Measurements from ENCODE around the gene ARF3.

Gene ARF3

DNA sequence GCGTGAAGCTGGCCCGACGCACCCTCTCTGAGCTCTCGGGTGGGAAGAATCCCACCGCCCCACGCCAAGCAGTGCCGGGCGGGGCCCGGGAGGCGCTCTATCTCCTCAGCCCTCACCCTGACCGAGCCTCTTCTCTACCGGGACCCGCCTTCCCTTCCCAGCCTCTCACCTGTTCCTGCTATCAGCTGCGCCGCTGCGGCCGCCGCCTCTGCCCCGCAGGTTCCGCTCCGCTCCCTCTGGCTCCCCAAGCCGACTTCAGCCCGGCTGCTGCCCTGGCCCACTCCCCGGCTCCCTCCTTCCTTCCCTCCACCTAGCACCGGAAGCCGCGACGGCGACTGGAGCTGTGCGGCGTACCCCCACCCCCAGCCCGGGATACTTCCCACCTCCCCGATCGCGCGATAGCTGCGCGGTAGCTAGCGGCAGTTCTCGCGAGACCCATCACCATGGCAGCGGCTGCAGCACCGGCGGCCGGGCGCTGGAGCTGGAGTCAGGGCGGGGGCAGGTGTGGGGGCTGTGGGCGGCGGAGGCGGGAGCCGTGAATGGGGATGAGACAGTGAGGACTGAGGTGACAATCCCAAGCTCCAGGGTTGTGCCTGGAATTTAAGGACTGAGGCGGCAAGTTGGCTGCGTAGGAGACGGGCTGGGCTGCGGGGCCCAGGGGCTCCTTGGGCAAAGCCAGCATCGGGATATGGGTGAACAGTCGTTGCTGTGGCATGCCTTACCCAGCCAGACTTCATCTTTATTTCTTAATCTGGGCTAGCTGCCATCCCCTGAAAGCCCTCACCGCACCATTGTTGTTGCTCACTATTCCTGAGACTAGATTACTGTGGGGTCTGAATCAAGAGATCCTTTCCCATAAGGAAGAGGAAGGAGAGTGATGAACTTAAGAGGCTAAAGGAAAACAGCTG, at the start of gene ARF3:
Gene ARF3 (minus strand): TSS at position 347 of the 908 bp plus-strand sequence. CDS start 16,392 bp downstream, outside the sequence.
- DNase-seq: peak; percentile 93

- no peak for DNase-seq
Measured at GRCh38 chr12:49000346-49000745, 43.1 kb upstream of the ARF3 start.

- peak; percentile 44 for DNase-seq
Measured at GRCh38 chr12:48999371-49000131, 42.3 kb upstream of the ARF3 start, which contains the start of gene DDN. Gene DDN (minus strand): TSS chr12:48999375. CDS start chr12:48999287, 88 bp downstream.

DNA sequence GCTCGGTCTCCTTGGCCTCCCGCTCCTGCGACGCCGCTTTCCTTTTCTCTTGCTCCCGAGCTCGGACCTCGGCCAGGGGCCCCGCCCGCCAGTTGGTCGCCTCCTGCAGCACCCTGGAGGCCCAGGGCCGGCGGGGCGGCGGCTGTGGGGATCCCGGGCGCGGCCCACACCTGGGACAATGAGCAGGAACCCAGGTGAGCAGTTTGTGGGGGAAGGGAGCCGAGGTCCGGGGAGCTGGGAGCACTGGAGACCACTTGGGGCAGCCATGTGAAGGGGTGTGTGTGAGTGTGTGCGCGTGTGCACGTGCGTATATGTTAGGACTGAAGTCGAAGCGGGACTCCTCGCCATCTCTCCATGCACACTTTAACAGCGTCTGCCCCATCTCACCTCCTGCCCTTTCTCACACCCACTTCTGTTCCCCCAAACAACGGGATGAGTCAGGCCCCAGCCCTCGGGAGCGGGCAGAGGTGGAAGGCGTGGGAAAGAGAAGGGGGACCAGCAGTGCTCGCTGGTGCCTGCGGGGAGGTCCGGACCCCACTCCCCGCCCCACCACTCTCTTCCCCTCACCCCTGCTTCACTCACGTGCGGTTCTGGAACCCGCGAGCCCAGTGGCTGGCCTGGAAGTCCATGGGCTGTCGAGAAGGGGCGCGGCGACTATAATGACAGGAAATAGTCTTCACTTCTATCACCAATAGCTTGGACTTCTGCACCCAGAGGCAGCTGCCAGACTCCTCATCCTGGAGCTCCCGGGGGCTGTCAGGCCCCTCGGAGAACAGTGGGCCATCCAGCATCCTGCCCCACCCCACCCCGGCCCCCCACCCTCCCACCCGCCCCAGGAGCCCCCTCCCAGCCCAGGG, 41.4 kb upstream of the ARF3 start:
- no peak for DNase-seq

GRCh38 chr12:48997719-48998496, 40.6 kb upstream of the ARF3 start:
- DNase-seq: peak; percentile 42

DNA sequence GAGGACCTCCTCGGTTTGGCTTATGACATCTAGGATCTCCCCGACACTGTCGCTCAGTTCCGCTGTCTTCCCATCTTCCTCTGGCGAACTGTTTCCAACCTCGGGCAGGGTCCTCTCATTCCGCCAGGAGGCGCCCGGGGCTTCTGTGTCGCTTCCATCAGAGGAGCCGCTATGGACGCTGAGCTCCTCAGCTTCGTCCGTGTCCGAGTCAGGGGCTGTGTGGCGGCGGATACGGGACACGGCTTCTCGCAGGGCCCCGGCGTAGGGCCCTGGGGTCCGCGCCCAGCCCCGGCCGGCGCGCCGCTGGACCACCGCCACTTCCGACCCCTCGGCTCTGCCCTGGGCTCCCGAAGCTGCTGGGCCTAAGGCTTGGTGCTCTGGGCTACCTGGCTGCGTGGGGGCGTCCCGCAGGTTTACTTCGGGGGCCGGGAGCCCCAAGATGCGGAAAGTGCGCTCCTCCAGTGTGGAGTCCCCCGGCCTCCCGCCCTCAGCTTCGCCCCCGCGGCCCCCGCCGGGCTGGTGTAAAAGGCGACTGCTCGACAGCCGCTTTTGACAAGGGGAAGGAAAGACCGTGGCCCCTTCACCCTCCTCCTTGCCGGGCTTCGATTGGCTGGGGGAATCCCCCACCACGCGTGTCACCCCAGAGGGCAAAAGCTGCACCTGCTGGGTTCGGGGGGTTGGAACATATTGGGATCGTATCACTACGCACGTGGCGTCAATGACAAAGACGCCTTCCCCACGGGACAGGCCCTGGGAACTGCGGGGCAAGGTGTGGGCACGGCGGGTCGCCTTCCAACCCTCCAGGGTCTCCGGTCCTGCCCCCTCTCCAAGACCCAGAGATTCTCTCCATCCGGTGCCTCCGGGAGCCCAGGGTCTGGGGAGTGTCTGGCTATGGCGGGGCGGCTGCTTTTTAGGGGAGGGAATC, 39.8 kb upstream of the ARF3 start:
- DNase-seq: peak; percentile 67

- peak; percentile 60 for DNase-seq
Measured at GRCh38 chr12:48995086-48995879, 38.0 kb upstream of the ARF3 start.

GRCh38 chr12:48994224-48995085, 37.2 kb upstream of the ARF3 start:
- DNase-seq: no peak

DNA sequence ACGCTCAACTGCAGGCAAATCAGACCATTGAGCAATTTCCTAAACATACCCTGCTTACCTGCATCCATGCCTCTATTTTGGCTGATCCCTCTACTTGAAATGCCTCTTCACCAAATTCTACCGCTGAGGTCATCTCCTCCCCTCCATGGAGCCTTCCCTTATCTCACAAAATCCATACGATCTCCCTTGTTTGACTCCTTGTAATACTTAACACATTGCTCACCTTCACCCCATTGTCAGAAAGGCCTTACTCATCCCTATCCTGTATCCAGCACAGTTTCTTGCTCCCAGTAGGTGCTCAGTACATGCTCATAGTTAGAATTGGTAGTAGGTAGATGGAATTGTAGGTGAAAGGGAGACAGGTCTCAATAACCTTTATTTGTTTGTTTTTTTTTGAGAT, 36.5 kb upstream of the ARF3 start:
- DNase-seq: no peak

- DNase-seq: no peak
Measured at GRCh38 chr12:48991247-48992050, 34.2 kb upstream of the ARF3 start.

- no peak for DNase-seq
Measured at GRCh38 chr12:48990552-48990951, 33.3 kb upstream of the ARF3 start.

- peak; percentile 77 for DNase-seq
Measured at GRCh38 chr12:48988030-48988649, 30.9 kb upstream of the ARF3 start.

DNA sequence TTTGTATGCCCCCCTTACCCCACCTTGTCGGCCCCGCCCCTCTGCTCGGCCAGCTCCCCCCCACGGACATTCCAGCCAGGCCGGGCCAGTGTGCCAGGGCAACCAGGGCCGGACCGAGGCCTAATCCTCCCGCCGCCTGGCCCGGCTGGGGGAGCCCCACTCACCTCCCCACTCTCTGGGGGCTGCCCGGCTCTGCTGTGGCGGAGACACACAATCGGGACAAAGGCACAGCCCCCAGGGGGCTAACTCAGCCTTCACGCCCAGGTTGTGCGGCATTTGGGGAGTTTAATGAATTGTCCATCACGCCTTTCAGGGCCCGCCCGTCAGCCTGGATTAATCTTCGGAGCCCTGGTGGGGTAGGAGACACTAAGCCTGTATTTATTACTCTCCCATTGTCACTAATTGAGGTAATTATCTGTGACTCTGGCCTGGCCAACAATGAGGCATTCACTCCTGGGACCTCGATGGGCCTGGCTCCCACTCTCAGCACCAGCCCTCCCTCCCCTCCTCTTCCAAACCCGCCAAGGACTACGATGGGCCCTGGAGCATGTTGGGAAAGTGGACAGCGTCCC, 29.5 kb upstream of the ARF3 start:
- no peak for DNase-seq

- no peak for DNase-seq
Measured at GRCh38 chr12:48985901-48986300, 28.6 kb upstream of the ARF3 start.

- no peak for DNase-seq
Measured at GRCh38 chr12:48985475-48985897, 28.2 kb upstream of the ARF3 start.

DNA sequence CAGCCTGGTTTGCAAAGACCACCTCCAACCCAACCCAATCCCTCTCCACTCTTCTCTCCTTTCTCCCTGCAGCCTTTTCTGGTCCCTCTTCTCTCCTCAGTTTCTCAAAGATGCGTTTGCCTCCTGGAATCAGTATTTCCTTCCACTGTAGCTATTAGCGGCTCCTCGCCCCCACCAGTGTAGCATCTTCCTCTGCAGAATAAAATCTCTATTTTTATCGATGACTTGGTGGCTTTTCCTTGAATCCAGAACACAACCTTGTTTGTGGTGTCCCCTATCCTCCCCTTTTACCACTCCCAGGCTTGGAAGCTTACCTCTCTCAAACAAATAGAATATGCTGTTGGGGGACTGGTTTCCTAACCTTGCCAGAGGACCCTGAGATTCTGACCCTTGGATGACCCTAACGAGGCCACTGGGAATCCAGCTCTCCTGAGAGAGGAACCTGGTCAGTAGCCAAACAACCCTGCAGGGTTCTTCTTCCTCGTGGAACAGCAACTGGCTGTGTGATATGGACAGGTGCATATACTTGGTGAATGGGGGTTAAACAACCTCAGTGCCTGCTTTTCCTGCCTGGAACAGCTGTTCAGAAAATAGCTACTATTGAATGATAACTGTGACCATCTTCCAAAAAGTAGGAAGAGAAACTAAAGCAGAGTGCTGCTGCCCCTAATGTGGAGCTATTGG, 25.3 kb upstream of the ARF3 start:
- no peak for DNase-seq

DNA sequence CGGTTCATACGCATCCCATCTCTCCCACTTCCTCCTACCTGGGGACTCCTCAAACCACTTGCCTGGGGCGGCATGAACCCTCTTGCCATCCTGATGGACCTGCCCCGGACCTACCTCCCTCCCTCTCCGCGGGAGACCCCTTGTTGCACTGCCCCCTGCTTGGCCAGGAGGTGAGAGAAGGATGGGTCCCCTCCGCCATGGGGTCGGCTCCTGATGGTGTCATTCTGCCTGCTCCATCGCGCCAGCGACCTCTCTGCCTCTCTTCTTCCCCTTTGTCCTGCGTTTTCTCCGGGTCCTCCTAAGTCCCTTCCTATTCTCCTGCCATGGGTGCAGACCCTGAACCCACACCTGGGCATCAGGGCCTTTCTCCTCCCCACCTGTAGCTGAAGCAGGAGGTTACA, 24.5 kb upstream of the ARF3 start:
- no peak for DNase-seq
